NCI-H2196 (cell line): ENCODE results near the gene ZCCHC24.

ENCODE experiments used
- DNase-seq: peaks from one replicate; lab custom pipeline; 2025; ENCODE audit not compliant: unreplicated experiment; lab: John Stamatoyannopoulos, UW

Gene ZCCHC24

GRCh38 chr10:79412516-79412915, 32.9 kb downstream of the ZCCHC24 start:
- DNase-seq: no peak

- DNase-seq: no peak
Measured at GRCh38 chr10:79411546-79412495, 33.6 kb downstream of the ZCCHC24 start.

GRCh38 chr10:79410315-79411094, 34.9 kb downstream of the ZCCHC24 start:
- DNase-seq: no peak

- no peak for DNase-seq
Measured at GRCh38 chr10:79409726-79410085, 35.7 kb downstream of the ZCCHC24 start.

- no peak for DNase-seq
Measured at GRCh38 chr10:79409038-79409725, 36.2 kb downstream of the ZCCHC24 start.

GRCh38 chr10:79407811-79408795, 37.3 kb downstream of the ZCCHC24 start:
- DNase-seq: no peak

- no peak for DNase-seq
Measured at GRCh38 chr10:79407423-79407796, 38.0 kb downstream of the ZCCHC24 start.

- DNase-seq: no peak
Measured at GRCh38 chr10:79406683-79407422, 38.6 kb downstream of the ZCCHC24 start.

GRCh38 chr10:79405995-79406515, 39.4 kb downstream of the ZCCHC24 start:
- no peak for DNase-seq

GRCh38 chr10:79405221-79405994, 40.0 kb downstream of the ZCCHC24 start:
- no peak for DNase-seq

GRCh38 chr10:79404690-79405131, 40.7 kb downstream of the ZCCHC24 start:
- no peak for DNase-seq

GRCh38 chr10:79404231-79404609, 41.2 kb downstream of the ZCCHC24 start:
- no peak for DNase-seq

GRCh38 chr10:79403441-79404230, 41.8 kb downstream of the ZCCHC24 start:
- no peak for DNase-seq

- no peak for DNase-seq
Measured at GRCh38 chr10:79402951-79403350, 42.5 kb downstream of the ZCCHC24 start.

- DNase-seq: no peak
Measured at GRCh38 chr10:79402625-79402946, 42.8 kb downstream of the ZCCHC24 start.

- DNase-seq: no peak
Measured at GRCh38 chr10:79401015-79401921, 44.2 kb downstream of the ZCCHC24 start.
